Measurements from ENCODE around the gene KCNN3.

The KCNN3 gene

GRCh38 chr1:154793685-154794084, 76.4 kb downstream of the KCNN3 start:
- in situ Hi-C loops (cut with HindIII; ENCODE audit: low sequenced_read_pairs) = no loop called here
- no peak for DNase-seq (ENCODE audit: low read depth, low spot score)
- TF ChIP-seq CTCF (IDR thresholded peaks at IDR 0.05; ENCODE audit: low read depth, low read length) = no peak
- no peak overlapping the region for H3K4me3 ChIP-seq (ENCODE audit: low read depth, low read length)

GRCh38 chr1:154792899-154793298, 77.2 kb downstream of the KCNN3 start:
- in situ Hi-C loops (cut with HindIII; ENCODE audit: low sequenced_read_pairs) = no loop called here
- DNase-seq (ENCODE audit: low read depth, low spot score) = no peak
- no peak overlapping the region for H3K4me3 ChIP-seq (ENCODE audit: low read depth, low read length)
- TF ChIP-seq CTCF (IDR thresholded peaks at IDR 0.05; ENCODE audit: low read depth, low read length) = no peak

GRCh38 chr1:154791292-154792166, 78.6 kb downstream of the KCNN3 start:
- in situ Hi-C loops (cut with HindIII; ENCODE audit: low sequenced_read_pairs) = no loop called here
- peak; percentile 12 for DNase-seq (ENCODE audit: low read depth, low spot score)
- H3K4me3 ChIP-seq (ENCODE audit: low read depth, low read length) = no peak overlapping the region
- no peak for TF ChIP-seq CTCF (IDR thresholded peaks at IDR 0.05; ENCODE audit: low read depth, low read length)

- TF ChIP-seq CTCF (IDR thresholded peaks at IDR 0.05; ENCODE audit: low read depth, low read length) = no peak
- H3K4me3 ChIP-seq (ENCODE audit: low read depth, low read length) = no peak overlapping the region
- DNase-seq (ENCODE audit: low read depth, low spot score) = no peak
- in situ Hi-C loops (cut with HindIII; ENCODE audit: low sequenced_read_pairs) = no loop called here
These were observed 81.2 kb downstream of the KCNN3 start for GRCh38 chr1:154788886-154789285.

- no peak for DNase-seq (ENCODE audit: low read depth, low spot score)
- TF ChIP-seq CTCF (IDR thresholded peaks at IDR 0.05; ENCODE audit: low read depth, low read length) = no peak
- H3K4me3 ChIP-seq (ENCODE audit: low read depth, low read length) = no peak overlapping the region
- in situ Hi-C loops (cut with HindIII; ENCODE audit: low sequenced_read_pairs) = no loop called here
These were observed 81.8 kb downstream of the KCNN3 start for GRCh38 chr1:154788110-154788870.

GRCh38 chr1:154786804-154787570, 83.1 kb downstream of the KCNN3 start:
- TF ChIP-seq CTCF (IDR thresholded peaks at IDR 0.05; ENCODE audit: low read depth, low read length) = no peak
- DNase-seq (ENCODE audit: low read depth, low spot score) = no peak
- in situ Hi-C loops (cut with HindIII; ENCODE audit: low sequenced_read_pairs) = no loop called here
- H3K4me3 ChIP-seq (ENCODE audit: low read depth, low read length) = no peak overlapping the region
